ENCODE data around the gene PTPRO.

DNA sequence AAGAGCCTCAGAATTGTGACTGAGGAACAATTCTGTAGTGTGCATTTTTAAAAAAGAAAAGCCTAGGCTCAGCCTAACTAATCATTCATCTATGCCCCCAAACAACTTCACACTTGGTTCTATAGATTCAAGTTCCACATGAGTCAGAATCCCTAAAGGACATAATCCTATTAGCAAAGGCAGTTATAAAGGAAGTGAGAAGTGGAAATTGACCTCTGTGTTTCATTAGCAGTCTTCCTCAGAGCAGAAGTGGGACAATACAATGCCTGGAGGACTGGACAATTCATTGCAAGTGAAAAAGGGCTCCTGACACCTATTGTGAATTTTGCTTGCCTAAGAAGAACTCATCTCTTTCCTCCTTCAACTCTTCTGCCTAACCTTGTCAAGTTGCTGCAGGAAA lies 222.3 kb downstream of the PTPRO start:
- TF ChIP-seq, protein P1, sequence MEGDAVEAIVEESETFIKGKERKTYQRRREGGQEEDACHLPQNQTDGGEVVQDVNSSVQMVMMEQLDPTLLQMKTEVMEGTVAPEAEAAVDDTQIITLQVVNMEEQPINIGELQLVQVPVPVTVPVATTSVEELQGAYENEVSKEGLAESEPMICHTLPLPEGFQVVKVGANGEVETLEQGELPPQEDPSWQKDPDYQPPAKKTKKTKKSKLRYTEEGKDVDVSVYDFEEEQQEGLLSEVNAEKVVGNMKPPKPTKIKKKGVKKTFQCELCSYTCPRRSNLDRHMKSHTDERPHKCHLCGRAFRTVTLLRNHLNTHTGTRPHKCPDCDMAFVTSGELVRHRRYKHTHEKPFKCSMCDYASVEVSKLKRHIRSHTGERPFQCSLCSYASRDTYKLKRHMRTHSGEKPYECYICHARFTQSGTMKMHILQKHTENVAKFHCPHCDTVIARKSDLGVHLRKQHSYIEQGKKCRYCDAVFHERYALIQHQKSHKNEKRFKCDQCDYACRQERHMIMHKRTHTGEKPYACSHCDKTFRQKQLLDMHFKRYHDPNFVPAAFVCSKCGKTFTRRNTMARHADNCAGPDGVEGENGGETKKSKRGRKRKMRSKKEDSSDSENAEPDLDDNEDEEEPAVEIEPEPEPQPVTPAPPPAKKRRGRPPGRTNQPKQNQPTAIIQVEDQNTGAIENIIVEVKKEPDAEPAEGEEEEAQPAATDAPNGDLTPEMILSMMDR (IDR thresholded peaks at IDR 0.05; ENCODE audit: low read depth, low read length, missing input control) = no peak
- TF ChIP-seq GABPA (IDR thresholded peaks at IDR 0.05 in 1 of 2, conservative IDR thresholded peaks at IDR 0.05 in 1 of 2) = no peak
- no peak for TF ChIP-seq JUND (IDR thresholded peaks at IDR 0.05)
- no peak for TF ChIP-seq SP1 (IDR thresholded peaks at IDR 0.05)
- TF ChIP-seq, protein P2, sequence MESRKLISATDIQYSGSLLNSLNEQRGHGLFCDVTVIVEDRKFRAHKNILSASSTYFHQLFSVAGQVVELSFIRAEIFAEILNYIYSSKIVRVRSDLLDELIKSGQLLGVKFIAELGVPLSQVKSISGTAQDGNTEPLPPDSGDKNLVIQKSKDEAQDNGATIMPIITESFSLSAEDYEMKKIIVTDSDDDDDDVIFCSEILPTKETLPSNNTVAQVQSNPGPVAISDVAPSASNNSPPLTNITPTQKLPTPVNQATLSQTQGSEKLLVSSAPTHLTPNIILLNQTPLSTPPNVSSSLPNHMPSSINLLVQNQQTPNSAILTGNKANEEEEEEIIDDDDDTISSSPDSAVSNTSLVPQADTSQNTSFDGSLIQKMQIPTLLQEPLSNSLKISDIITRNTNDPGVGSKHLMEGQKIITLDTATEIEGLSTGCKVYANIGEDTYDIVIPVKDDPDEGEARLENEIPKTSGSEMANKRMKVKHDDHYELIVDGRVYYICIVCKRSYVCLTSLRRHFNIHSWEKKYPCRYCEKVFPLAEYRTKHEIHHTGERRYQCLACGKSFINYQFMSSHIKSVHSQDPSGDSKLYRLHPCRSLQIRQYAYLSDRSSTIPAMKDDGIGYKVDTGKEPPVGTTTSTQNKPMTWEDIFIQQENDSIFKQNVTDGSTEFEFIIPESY (IDR thresholded peaks at IDR 0.05) = no peak
- TF ChIP-seq YY1 (IDR thresholded peaks at IDR 0.05) = no peak
- TF ChIP-seq, protein P3, sequence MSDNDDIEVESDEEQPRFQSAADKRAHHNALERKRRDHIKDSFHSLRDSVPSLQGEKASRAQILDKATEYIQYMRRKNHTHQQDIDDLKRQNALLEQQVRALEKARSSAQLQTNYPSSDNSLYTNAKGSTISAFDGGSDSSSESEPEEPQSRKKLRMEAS (IDR thresholded peaks at IDR 0.05) = no peak
- no peak for TF ChIP-seq REST (IDR thresholded peaks at IDR 0.05)

Data from liver (tissue), 3 donors.